WTC11 (cell line): Measurements from ENCODE around the gene FLT3LG. TPM values are rescaled to one million over a fixed set of nuclear protein-coding genes. Genes with fewer than 3 reads are reported as not detected.
A peak's percentile ranks its signal among the peaks of the same experiment; 100 is the strongest.

ENCODE experiments used
- ATAC-seq: fragments of 200-7000 bp; cut with Tn5 transposase; 2 replicates; pipeline ENCODE4 v1.10.0; 2021; ENCODE audit warnings: mild to moderate bottlenecking, moderate library complexity
- CTCF ChIA-PET: fragments of 300-600 bp; sonication (Branson Sonifier 250); formaldehyde crosslinking; loops from one replicate; lab custom pipeline; 2021; ENCODE audit warnings: antibody characterized with exemption; lab: Charles Lee
- POLR2A ChIA-PET: fragments of 350-600 bp; sonication (Branson Sonifier 250); formaldehyde crosslinking; loops from one replicate; lab custom pipeline; 2021; ENCODE audit warnings: antibody characterized with exemption; lab: Charles Lee
- DNase-seq: peaks from one replicate; pipeline ENCODE4 v3.0.0; 2021; ENCODE audit warnings: low spot score
- H3K27ac Mint-ChIP-seq: 2 replicates; pipeline ENCODE4 v1.8.0; 2021; ENCODE audit warnings: mixed read lengths
- H3K27me3 Mint-ChIP-seq: 2 replicates; pipeline ENCODE4 v1.8.0; 2021; ENCODE audit warnings: low read depth, mild to moderate bottlenecking, moderate library complexity, mixed read lengths
- H3K36me3 Mint-ChIP-seq: 2 replicates; pipeline ENCODE4 v1.8.0; 2021; ENCODE audit warnings: mixed read lengths
- H3K4me1 Mint-ChIP-seq: 2 replicates; pipeline ENCODE4 v1.8.0; 2022; ENCODE audit warnings: mixed read lengths
- H3K4me3 Mint-ChIP-seq: 2 replicates; pipeline ENCODE4 v1.8.0; 2021; ENCODE audit warnings: mild to moderate bottlenecking, moderate library complexity, mixed read lengths
- H3K9me3 Mint-ChIP-seq: 2 replicates; pipeline ENCODE4 v1.8.0; 2021; ENCODE audit warnings: mixed read lengths
- ATF2 ChIP-seq: sonication (generic); formaldehyde crosslinking; IDR thresholded peaks from 2 replicates; pipeline ENCODE4 v1.8.1; 2022; ENCODE audit warnings: low read depth, missing genetic modification reagents, borderline replicate concordance
- CDX4 ChIP-seq: fragments of 250-450 bp; sonication (Bioruptor Pico); IDR thresholded peaks from 2 replicates; pipeline ENCODE4 v1.9.0; 2021; ENCODE audit warnings: moderate library complexity, mild to moderate bottlenecking, inconsistent platforms, borderline replicate concordance
- CREB1 ChIP-seq: sonication (generic); formaldehyde crosslinking; IDR thresholded peaks from 2 replicates; pipeline ENCODE4 v1.8.0; 2023; ENCODE audit warnings: mild to moderate bottlenecking, missing genetic modification reagents
- CTCF ChIP-seq: fragments of 200-600 bp; IDR thresholded peaks from 2 replicates; pipeline ENCODE4 v1.8.0; 2022; ENCODE audit warnings: antibody characterized with exemption
- FOXJ3 ChIP-seq: sonication (generic); formaldehyde crosslinking; IDR thresholded peaks from 2 replicates; pipeline ENCODE4 v1.9.0; 2021; ENCODE audit warnings: missing genetic modification reagents, mild to moderate bottlenecking, borderline replicate concordance
- FOXP1 ChIP-seq: sonication (generic); formaldehyde crosslinking; IDR thresholded peaks from 2 replicates; pipeline ENCODE4 v1.8.0; 2022; ENCODE audit warnings: missing genetic modification reagents, mild to moderate bottlenecking, moderate library complexity, borderline replicate concordance
- GRHL2 ChIP-seq: fragments of 250-450 bp; sonication (Bioruptor Pico); IDR thresholded peaks from 2 replicates; pipeline ENCODE4 v1.8.0; 2022; ENCODE audit warnings: mild to moderate bottlenecking, moderate library complexity; ENCODE audit not compliant: insufficient replicate concordance, severe bottlenecking
- GTF2I ChIP-seq: fragments of 250-450 bp; sonication (Bioruptor Pico); conservative IDR thresholded peaks from 2 replicates; pipeline ENCODE4 v1.4.0; 2021; ENCODE audit warnings: mild to moderate bottlenecking
- HMGA2 ChIP-seq: fragments of 250-450 bp; sonication (Bioruptor Pico); IDR thresholded peaks from 2 replicates; pipeline ENCODE4 v1.4.0; 2021; ENCODE audit warnings: mild to moderate bottlenecking, moderate library complexity
- JAZF1 ChIP-seq: fragments of 250-450 bp; sonication (Bioruptor Pico); IDR thresholded peaks from 2 replicates; pipeline ENCODE4 v1.9.0; 2021; ENCODE audit warnings: moderate library complexity, mild to moderate bottlenecking, inconsistent platforms
- KAT7 ChIP-seq: sonication (generic); formaldehyde crosslinking; IDR thresholded peaks from 2 replicates; pipeline ENCODE4 v1.8.1; 2023; ENCODE audit warnings: missing genetic modification reagents, mild to moderate bottlenecking, borderline replicate concordance
- MLX ChIP-seq: sonication (generic); formaldehyde crosslinking; IDR thresholded peaks from 2 replicates; pipeline ENCODE4 v1.8.1; 2023; ENCODE audit warnings: mild to moderate bottlenecking, missing genetic modification reagents, moderate library complexity
- MXD4 ChIP-seq: fragments of 250-450 bp; sonication (Bioruptor Pico); IDR thresholded peaks from 2 replicates; pipeline ENCODE4 v1.8.0; 2021; ENCODE audit warnings: mild to moderate bottlenecking, moderate library complexity, borderline replicate concordance
- NFATC4 ChIP-seq: fragments of 250-450 bp; sonication (Bioruptor Pico); IDR thresholded peaks from 2 replicates; pipeline ENCODE4 v1.9.0; 2021; ENCODE audit warnings: mild to moderate bottlenecking
- NFYB ChIP-seq: sonication (generic); formaldehyde crosslinking; conservative IDR thresholded peaks from 2 replicates; pipeline ENCODE4 v1.8.0; 2022; ENCODE audit warnings: low read depth, missing genetic modification reagents
- NR1H2 ChIP-seq: sonication (generic); formaldehyde crosslinking; IDR thresholded peaks from 2 replicates; pipeline ENCODE4 v1.9.0; 2021; ENCODE audit warnings: mild to moderate bottlenecking, moderate library complexity, missing genetic modification reagents
- PRRX2 ChIP-seq: fragments of 250-450 bp; sonication (Bioruptor Pico); IDR thresholded peaks from 2 replicates; pipeline ENCODE4 v1.8.0; 2021; ENCODE audit warnings: mild to moderate bottlenecking
- TEAD1 ChIP-seq: sonication (generic); formaldehyde crosslinking; IDR thresholded peaks from 2 replicates; pipeline ENCODE4 v1.8.0; 2022; ENCODE audit warnings: mild to moderate bottlenecking, missing genetic modification reagents
- TP53 ChIP-seq: sonication (generic); formaldehyde crosslinking; IDR thresholded peaks from 2 replicates; pipeline ENCODE4 v1.8.1; 2023; ENCODE audit warnings: mild to moderate bottlenecking, missing genetic modification reagents
- USF1 ChIP-seq: sonication (generic); formaldehyde crosslinking; IDR thresholded peaks from 2 replicates; pipeline ENCODE4 v1.8.0; 2022; ENCODE audit warnings: mild to moderate bottlenecking, missing genetic modification reagents
- ZNF138 ChIP-seq: sonication (generic); formaldehyde crosslinking; conservative IDR thresholded peaks from 2 replicates; pipeline ENCODE4 v1.8.1; 2022; ENCODE audit warnings: mild to moderate bottlenecking, moderate library complexity, missing genetic modification reagents
- total RNA-seq: library from RNA; stranded (reverse); gene quantifications from 3 replicates; pipeline ENCODE4 v1.2.3, GENCODE V29; 2021
- TF ChIP-seq, protein P1 (sequence below): fragments of 250-450 bp; sonication (Bioruptor Pico); IDR thresholded peaks from 2 replicates; pipeline ENCODE4 v2.1.2; 2022; ENCODE audit warnings: mild to moderate bottlenecking, moderate library complexity
- TF ChIP-seq, protein P2 (sequence below): sonication (generic); formaldehyde crosslinking; IDR thresholded peaks from 2 replicates; pipeline ENCODE4 v1.8.1; 2022; ENCODE audit warnings: mild to moderate bottlenecking, missing genetic modification reagents, moderate library complexity, borderline replicate concordance
- TF ChIP-seq, protein P3 (sequence below): sonication (generic); formaldehyde crosslinking; IDR thresholded peaks from 2 replicates; pipeline ENCODE4 v1.8.0; 2022; ENCODE audit warnings: mild to moderate bottlenecking, missing genetic modification reagents
- TF ChIP-seq, protein P4 (sequence below): sonication (generic); formaldehyde crosslinking; IDR thresholded peaks from 2 replicates; pipeline ENCODE4 v1.8.1; 2023; ENCODE audit warnings: mild to moderate bottlenecking, moderate library complexity, missing genetic modification reagents

Gene FLT3LG
- total RNA-seq, 1 experiment from 2014 or later: 2.9 TPM

GRCh38 chr19:49487277-49488045, 13.4 kb downstream of the FLT3LG start, which contains the start of gene RPL13A:
Gene RPL13A (plus strand): TSS chr19:49487608. CDS start chr19:49487630, 22 bp downstream.
- peaks cover 6% of the 10 kb centered on the region; the same call in 1 of the 2 replicates for H3K27me3 Mint-ChIP-seq
- DNase-seq (peak; percentile 100), ATAC-seq (peak; percentile 88)
- CTCF ChIA-PET: interaction anchor here (1.2 kb wide), 1 partner anchor 11 kb away, joined by 3 read pairs; no protein-coding TSS in a partner anchor
- no peaks in the 10 kb centered on the region for H3K9me3 Mint-ChIP-seq
- POLR2A ChIA-PET: interaction anchor here (1.1 to 1.5 kb wide), 3 partner anchors 9 to 40 kb away, joined by 4 to 9 read pairs (median 5); partner anchors contain the start of gene RPS11
- peak within 1 kb of the TSS; percentile 96 for H3K27ac Mint-ChIP-seq
- H3K4me3 Mint-ChIP-seq: peak within 1 kb of the TSS; percentile 97
- peaks cover 20% of the 10 kb centered on the region for H3K4me1 Mint-ChIP-seq
- peaks cover 50% of the 10 kb centered on the region for H3K36me3 Mint-ChIP-seq
- TF ChIP-seq, protein P1, sequence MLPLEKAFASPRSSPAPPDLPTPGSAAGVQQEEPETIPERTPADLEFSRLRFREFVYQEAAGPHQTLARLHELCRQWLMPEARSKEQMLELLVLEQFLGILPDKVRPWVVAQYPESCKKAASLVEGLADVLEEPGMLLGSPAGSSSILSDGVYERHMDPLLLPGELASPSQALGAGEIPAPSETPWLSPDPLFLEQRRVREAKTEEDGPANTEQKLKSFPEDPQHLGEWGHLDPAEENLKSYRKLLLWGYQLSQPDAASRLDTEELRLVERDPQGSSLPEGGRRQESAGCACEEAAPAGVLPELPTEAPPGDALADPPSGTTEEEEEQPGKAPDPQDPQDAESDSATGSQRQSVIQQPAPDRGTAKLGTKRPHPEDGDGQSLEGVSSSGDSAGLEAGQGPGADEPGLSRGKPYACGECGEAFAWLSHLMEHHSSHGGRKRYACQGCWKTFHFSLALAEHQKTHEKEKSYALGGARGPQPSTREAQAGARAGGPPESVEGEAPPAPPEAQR: no peak
- peak; percentile 85 for TF ChIP-seq NFYB (CRISPR knock-in tag)
- no peak for TF ChIP-seq JAZF1 (CRISPR knock-in tag)
- no peak for TF ChIP-seq HMGA2
- TF ChIP-seq CREB1: peak; percentile 71; the same call in 1 of the 2 replicates
- TF ChIP-seq GRHL2 (CRISPR knock-in tag): no peak
- no peak for TF ChIP-seq ZNF138 (CRISPR knock-in tag)
- TF ChIP-seq TP53 (CRISPR knock-in tag): no peak
- TF ChIP-seq, protein P2, sequence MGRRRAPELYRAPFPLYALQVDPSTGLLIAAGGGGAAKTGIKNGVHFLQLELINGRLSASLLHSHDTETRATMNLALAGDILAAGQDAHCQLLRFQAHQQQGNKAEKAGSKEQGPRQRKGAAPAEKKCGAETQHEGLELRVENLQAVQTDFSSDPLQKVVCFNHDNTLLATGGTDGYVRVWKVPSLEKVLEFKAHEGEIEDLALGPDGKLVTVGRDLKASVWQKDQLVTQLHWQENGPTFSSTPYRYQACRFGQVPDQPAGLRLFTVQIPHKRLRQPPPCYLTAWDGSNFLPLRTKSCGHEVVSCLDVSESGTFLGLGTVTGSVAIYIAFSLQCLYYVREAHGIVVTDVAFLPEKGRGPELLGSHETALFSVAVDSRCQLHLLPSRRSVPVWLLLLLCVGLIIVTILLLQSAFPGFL: no peak
- TF ChIP-seq KAT7 (CRISPR knock-in tag): no peak; the same call in 1 of the 2 replicates
- TF ChIP-seq NFATC4 (CRISPR knock-in tag): peak; percentile 85; the same call in 1 of the 2 replicates
- no peak for TF ChIP-seq GTF2I
- TF ChIP-seq FOXJ3 (CRISPR knock-in tag): no peak
- TF ChIP-seq NR1H2 (CRISPR knock-in tag): no peak
- no peak for TF ChIP-seq TEAD1 (CRISPR knock-in tag)
- TF ChIP-seq PRRX2 (CRISPR knock-in tag): no peak
- TF ChIP-seq FOXP1 (CRISPR knock-in tag): peak; percentile 92
- TF ChIP-seq MXD4 (CRISPR knock-in tag): no peak
- no peak for TF ChIP-seq CTCF
- TF ChIP-seq, protein P3, sequence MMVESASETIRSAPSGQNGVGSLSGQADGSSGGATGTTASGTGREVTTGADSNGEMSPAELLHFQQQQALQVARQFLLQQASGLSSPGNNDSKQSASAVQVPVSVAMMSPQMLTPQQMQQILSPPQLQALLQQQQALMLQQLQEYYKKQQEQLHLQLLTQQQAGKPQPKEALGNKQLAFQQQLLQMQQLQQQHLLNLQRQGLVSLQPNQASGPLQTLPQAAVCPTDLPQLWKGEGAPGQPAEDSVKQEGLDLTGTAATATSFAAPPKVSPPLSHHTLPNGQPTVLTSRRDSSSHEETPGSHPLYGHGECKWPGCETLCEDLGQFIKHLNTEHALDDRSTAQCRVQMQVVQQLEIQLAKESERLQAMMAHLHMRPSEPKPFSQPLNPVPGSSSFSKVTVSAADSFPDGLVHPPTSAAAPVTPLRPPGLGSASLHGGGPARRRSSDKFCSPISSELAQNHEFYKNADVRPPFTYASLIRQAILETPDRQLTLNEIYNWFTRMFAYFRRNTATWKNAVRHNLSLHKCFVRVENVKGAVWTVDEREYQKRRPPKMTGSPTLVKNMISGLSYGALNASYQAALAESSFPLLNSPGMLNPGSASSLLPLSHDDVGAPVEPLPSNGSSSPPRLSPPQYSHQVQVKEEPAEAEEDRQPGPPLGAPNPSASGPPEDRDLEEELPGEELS (CRISPR knock-in tag): no peak
- TF ChIP-seq CDX4: no peak
- TF ChIP-seq ATF2 (CRISPR knock-in tag): no peak
- TF ChIP-seq MLX: no peak
- TF ChIP-seq, protein P4, sequence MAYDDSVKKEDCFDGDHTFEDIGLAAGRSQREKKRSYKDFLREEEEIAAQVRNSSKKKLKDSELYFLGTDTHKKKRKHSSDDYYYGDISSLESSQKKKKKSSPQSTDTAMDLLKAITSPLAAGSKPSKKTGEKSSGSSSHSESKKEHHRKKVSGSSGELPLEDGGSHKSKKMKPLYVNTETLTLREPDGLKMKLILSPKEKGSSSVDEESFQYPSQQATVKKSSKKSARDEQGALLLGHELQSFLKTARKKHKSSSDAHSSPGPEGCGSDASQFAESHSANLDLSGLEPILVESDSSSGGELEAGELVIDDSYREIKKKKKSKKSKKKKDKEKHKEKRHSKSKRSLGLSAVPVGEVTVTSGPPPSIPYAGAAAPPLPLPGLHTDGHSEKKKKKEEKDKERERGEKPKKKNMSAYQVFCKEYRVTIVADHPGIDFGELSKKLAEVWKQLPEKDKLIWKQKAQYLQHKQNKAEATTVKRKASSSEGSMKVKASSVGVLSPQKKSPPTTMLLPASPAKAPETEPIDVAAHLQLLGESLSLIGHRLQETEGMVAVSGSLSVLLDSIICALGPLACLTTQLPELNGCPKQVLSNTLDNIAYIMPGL: 0 out of 2 replicates have a peak, but pooled peaks have one; percentile 31
- peak; percentile 99 for TF ChIP-seq USF1 (CRISPR knock-in tag)
